GM12801 (cell line): ENCODE results near the gene RNASE7.

Experiments used
- TF ChIP-seq, protein P1 (sequence below): IDR thresholded peaks from one replicate; pipeline ENCODE4 v1.5.1; 2011; ENCODE audit warnings: control low read depth; ENCODE audit not compliant: insufficient read length; ENCODE audit errors: extremely low read depth

The RNASE7 gene

DNA sequence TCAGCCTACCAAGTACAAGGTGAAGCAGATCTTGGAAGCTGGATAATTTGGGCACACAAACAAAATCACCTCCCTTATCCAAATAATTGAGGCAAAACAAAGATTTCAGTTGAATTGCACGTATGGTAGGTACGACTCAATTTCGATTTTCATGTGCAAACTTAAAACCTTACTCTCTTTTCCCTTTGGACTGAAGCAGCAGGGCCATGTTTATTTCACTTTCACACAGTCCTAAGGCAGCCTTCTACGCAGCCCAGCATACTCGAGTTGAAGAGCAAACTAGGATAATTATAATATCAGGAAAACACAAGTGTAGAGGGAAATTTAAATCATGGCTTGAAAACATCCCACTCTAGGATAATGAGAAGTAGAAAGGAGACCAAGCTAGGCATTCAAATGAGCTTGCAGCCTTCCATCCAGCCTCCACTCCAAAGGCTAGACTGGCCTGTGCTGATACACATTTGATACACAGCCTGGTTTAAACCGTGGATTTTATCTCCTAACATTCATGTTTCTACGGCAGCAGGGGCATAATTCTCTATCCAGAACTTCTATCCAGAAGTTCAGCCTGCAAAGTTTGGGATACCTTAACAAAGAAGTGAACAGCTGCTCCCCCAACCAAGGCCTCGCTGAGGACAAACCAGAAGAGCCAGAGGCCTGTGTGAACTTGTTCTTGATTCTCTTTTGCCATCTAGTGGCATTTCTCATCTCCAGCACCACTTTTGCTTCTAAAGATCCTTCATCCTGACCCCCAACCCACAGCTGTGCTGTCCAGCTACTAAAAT lies 2.4 kb upstream of the RNASE7 start:
- TF ChIP-seq, protein P1, sequence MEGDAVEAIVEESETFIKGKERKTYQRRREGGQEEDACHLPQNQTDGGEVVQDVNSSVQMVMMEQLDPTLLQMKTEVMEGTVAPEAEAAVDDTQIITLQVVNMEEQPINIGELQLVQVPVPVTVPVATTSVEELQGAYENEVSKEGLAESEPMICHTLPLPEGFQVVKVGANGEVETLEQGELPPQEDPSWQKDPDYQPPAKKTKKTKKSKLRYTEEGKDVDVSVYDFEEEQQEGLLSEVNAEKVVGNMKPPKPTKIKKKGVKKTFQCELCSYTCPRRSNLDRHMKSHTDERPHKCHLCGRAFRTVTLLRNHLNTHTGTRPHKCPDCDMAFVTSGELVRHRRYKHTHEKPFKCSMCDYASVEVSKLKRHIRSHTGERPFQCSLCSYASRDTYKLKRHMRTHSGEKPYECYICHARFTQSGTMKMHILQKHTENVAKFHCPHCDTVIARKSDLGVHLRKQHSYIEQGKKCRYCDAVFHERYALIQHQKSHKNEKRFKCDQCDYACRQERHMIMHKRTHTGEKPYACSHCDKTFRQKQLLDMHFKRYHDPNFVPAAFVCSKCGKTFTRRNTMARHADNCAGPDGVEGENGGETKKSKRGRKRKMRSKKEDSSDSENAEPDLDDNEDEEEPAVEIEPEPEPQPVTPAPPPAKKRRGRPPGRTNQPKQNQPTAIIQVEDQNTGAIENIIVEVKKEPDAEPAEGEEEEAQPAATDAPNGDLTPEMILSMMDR: no peak

DNA sequence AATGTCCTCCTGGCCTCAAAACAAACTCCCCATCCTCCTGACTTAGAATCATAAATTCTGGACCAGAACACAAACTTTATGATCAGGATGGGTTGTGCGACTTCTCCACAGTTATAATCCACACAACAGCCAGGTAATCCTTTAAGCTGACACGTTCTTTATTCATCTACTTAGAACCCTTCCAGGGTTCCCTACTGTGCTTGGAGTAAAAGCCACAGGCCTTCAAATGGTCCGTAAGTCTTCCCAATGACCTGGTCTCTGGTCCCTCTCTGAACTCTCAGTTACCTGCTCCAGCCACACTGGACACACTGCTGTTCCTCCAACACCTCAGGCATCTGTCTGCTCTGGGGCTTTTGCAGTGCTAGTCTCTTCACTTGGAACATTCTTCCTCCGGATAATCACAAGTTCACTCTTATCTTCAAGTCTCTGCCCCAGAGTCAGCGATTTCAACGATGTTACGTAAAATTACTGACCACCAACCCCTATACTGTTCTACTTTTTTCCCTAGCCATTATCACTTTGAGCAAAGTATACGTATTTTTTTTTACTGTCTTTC lies 1.7 kb upstream of the RNASE7 start:
- TF ChIP-seq, protein P1: no peak

DNA sequence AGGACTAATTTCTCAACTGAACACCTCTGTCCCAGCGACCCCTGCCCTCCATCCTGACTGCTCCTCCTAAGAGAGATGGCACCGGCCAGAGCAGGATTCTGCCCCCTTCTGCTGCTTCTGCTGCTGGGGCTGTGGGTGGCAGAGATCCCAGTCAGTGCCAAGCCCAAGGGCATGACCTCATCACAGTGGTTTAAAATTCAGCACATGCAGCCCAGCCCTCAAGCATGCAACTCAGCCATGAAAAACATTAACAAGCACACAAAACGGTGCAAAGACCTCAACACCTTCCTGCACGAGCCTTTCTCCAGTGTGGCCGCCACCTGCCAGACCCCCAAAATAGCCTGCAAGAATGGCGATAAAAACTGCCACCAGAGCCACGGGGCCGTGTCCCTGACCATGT lies 756 bp downstream of the RNASE7 start:
- TF ChIP-seq, protein P1: no peak

DNA sequence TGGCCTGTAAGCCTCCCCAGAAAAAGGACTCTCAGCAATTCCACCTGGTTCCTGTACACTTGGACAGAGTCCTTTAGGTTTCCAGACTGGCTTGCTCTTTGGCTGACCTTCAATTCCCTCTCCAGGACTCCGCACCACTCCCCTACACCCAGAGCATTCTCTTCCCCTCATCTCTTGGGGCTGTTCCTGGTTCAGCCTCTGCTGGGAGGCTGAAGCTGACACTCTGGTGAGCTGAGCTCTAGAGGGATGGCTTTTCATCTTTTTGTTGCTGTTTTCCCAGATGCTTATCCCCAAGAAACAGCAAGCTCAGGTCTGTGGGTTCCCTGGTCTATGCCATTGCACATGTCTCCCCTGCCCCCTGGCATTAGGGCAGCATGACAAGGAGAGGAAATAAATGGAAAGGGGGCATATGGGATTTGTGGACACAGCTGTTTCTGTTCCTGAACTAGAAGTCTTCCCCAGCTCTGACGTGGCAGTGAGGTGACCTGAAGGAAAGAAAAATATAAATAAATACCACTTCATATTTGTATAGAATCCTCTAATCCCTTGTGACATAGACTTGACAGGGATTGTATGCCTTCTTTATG lies 1.3 kb downstream of the RNASE7 start:
- TF ChIP-seq, protein P1: no peak

DNA sequence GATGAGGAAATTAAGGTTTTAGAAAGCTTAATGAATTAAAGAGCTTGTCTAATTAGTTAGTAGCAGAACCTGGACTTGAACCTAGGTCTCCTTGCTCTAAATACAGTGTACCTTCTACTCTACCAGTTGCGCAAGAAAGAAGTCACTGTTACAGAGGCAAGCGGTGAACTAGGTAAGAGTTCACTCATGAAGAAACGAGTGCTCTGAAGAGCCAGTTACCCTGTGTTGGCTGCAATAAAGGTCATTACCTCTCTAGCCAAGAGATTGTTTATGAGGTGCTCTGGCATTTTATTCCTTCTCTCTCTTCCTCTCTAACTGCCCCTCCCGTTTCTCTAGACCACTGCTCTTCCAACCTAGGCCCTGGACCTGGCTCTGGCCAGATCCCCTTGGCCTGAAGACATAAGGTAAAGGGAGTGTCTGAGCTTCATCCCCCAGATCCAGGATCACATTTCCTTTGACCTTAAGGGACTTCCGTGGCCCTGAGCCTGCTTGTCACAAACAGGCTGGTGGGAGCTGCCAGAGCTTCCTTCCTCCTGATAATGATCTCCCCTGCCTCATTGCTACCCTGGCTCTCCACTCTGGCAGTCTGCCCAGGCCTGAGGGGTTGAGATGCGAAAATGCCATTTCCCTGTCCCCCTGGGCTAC lies 1.9 kb downstream of the RNASE7 start:
- TF ChIP-seq, protein P1: no peak

DNA sequence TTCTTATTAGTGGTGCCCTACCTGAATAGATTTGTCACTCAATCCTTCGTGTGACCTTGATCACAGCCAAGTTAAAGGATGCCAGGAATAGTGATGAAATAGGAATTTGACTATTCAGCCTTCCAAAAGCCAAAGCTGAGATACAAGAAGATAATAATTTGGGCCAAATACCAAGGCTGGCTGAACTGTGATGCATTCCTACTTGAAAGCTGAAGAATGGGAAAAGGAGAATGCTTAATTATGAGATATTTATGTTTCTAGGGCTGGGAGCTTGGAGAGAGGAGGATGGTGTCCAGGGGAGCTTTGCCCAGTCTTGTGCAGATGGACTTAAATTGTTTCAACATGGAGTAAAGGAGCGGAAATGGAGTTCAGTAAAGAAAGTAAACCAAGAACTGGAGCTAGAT lies 5.2 kb downstream of the RNASE7 start:
- TF ChIP-seq, protein P1: no peak

DNA sequence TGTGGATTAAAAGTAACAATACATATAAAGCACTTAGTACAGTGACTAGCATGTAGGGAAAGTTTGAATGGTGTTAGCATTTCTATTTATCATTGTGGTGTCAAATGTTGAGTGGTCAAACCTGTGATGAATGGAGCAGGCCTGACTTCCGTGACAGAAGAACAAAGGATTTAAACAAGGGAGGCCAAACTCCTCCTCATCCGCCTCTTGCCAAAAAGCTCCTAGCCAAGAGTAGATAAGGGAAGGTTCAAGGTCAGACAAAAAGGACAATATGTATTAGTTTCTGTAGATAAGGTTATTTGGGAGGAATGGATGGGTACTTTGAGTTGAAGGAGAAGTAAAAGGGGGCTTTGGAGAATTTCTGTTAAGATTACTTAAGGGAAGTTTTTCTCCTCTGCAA lies 6.5 kb downstream of the RNASE7 start:
- TF ChIP-seq, protein P1: no peak
